Osteocyte (in vitro differentiated cells): ENCODE data around the gene CYP39A1. TPM values are rescaled to one million over a fixed set of nuclear protein-coding genes. Genes with fewer than 3 reads are reported as not detected.

ENCODE experiments used
- DNase-seq: peaks from one replicate; pipeline ENCODE4 v3.0.0; 2021; ENCODE audit warnings: mixed read lengths; ENCODE audit not compliant: unreplicated experiment; ENCODE audit errors: extremely low spot score
- H3K27ac Mint-ChIP-seq: one replicate; pipeline ENCODE4 v1.8.0; 2021; ENCODE audit warnings: mild to moderate bottlenecking, mixed read lengths; ENCODE audit not compliant: unreplicated experiment
- H3K27me3 Mint-ChIP-seq: one replicate; pipeline ENCODE4 v1.8.0; 2021; ENCODE audit warnings: mixed read lengths; ENCODE audit not compliant: unreplicated experiment
- H3K36me3 Mint-ChIP-seq: one replicate; pipeline ENCODE4 v1.8.0; 2021; ENCODE audit warnings: mixed read lengths; ENCODE audit not compliant: unreplicated experiment
- H3K4me1 Mint-ChIP-seq: one replicate; pipeline ENCODE4 v1.8.0; 2021; ENCODE audit warnings: mixed read lengths; ENCODE audit not compliant: unreplicated experiment
- H3K4me3 Mint-ChIP-seq: one replicate; pipeline ENCODE4 v1.8.0; 2021; ENCODE audit warnings: mild to moderate bottlenecking, moderate library complexity, mixed read lengths; ENCODE audit not compliant: unreplicated experiment
- H3K9me3 Mint-ChIP-seq: one replicate; pipeline ENCODE4 v1.8.0; 2021; ENCODE audit warnings: mixed read lengths; ENCODE audit not compliant: unreplicated experiment
- CTCF ChIP-seq: fragments of 200-600 bp; sonication (generic); IDR thresholded peaks from 2 replicates; pipeline ENCODE4 v1.5.0; 2021; ENCODE audit warnings: antibody characterized with exemption, mild to moderate bottlenecking, moderate library complexity
- total RNA-seq: library from RNA; stranded (reverse); gene quantifications from 2 replicates; pipeline ENCODE4 v1.2.1, GENCODE V29; 2021

Gene CYP39A1
- total RNA-seq, 1 donor from 2014 or later: 0.30 TPM

GRCh38 chr6:46549155-46549554 lies 103.5 kb downstream of the CYP39A1 start:
- Mint-ChIP-seq H3K27ac (no peak overlapping the region), H3K27me3 (peaks cover 6% of the 10 kb centered on the region), H3K4me1 (no peaks in the 10 kb centered on the region), H3K36me3 (no peaks in the 10 kb centered on the region), H3K4me3 (no peak overlapping the region), H3K9me3 (peaks cover 11% of the 10 kb centered on the region)
- DNase-seq: no peak
- no peak for TF ChIP-seq CTCF

DNA sequence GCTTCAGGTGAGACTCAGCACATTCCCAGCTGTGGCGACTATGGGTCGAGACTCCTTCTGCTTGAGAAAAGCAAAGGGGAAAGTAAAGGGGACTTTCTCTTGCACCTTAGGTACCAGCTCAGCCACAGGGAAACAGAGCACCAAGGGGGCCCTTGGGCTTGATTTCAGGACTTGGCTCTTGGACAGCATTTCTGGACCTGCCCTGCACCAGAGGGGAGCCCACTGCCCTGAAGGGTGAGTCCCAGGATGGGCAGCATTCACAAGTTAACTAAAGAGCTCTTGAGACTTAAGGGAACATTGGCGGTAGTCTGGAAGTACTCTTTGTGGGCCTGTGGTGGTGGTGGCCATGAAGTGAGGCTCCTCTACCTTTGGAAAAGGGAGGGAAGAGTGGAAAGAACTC lies 111.1 kb downstream of the CYP39A1 start:
- H3K4me3 Mint-ChIP-seq: no peak overlapping the region
- H3K4me1 Mint-ChIP-seq: no peaks in the 10 kb centered on the region
- H3K27ac Mint-ChIP-seq: no peak overlapping the region
- H3K36me3 Mint-ChIP-seq: peaks cover 6% of the 10 kb centered on the region
- peaks cover 28% of the 10 kb centered on the region for H3K9me3 Mint-ChIP-seq
- TF ChIP-seq CTCF: no peak
- DNase-seq: no peak
- peaks cover 27% of the 10 kb centered on the region for H3K27me3 Mint-ChIP-seq

GRCh38 chr6:46539866-46540265 lies 112.8 kb downstream of the CYP39A1 start:
- H3K27me3 Mint-ChIP-seq: peaks cover 27% of the 10 kb centered on the region
- TF ChIP-seq CTCF: no peak
- H3K36me3 Mint-ChIP-seq: peaks cover 6% of the 10 kb centered on the region
- H3K27ac Mint-ChIP-seq: no peak overlapping the region
- H3K9me3 Mint-ChIP-seq: peaks cover 21% of the 10 kb centered on the region
- H3K4me1 Mint-ChIP-seq: no peaks in the 10 kb centered on the region
- no peak for DNase-seq
- H3K4me3 Mint-ChIP-seq: no peak overlapping the region

DNA sequence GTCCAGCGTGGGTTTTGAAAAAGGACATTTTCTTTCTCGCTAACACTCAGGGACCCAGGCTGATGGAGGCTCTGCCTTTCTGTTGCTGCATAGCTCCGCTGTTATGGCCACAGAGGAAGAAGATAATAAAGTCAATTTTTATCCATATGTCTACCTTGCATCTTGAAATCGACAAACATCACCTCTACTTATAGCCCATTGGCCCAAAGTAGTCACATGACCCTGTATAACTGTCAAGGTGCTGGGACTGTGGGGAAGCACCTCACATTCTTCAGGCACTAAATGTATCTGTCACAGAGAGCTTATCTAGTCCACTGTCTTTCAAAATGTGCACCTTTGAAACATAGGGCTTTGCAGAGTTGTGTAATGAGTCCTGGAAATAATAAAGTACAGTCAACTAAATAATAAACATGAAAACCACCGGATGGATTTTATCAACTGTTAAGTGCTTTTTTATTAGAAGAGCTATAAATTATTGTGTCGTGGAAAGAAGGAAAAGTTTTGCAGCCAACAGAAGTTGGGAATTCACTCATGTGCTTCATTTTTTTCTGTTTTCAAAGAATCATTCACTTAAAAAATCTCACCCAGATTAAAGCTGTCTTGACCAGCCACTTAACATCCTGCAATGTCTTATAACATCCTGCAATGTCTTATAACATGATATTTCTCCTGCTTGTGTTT lies 113.7 kb downstream of the CYP39A1 start:
- Mint-ChIP-seq H3K4me3 (no peak overlapping the region), H3K27me3 (peaks cover 27% of the 10 kb centered on the region), H3K4me1 (no peaks in the 10 kb centered on the region), H3K27ac (no peak overlapping the region), H3K36me3 (peaks cover 6% of the 10 kb centered on the region), H3K9me3 (peaks cover 15% of the 10 kb centered on the region)
- TF ChIP-seq CTCF: no peak
- no peak for DNase-seq

GRCh38 chr6:46530896-46531295 lies 121.7 kb downstream of the CYP39A1 start:
- Mint-ChIP-seq H3K27ac (no peak overlapping the region), H3K4me3 (no peak overlapping the region), H3K9me3 (no peaks in the 10 kb centered on the region), H3K36me3 (no peaks in the 10 kb centered on the region), H3K27me3 (no peaks in the 10 kb centered on the region), H3K4me1 (peaks cover 26% of the 10 kb centered on the region)
- no peak for TF ChIP-seq CTCF
- no peak for DNase-seq
